H1 (cell line): Measurements from ENCODE around the gene CAP2. TPM values are rescaled to one million over a fixed set of nuclear protein-coding genes. Genes with fewer than 3 reads are reported as not detected.

ENCODE experiments used
- CTCF ChIA-PET: fragments of 300-600 bp; sonication (Branson Sonifier 250); formaldehyde crosslinking; loops from one replicate; lab custom pipeline; 2021; ENCODE audit not compliant: partially characterized antibody; lab: Charles Lee
- POLR2A ChIA-PET: fragments of 300-600 bp; sonication (Branson Sonifier 250); formaldehyde crosslinking; loops from one replicate; lab custom pipeline; 2021; ENCODE audit warnings: inconsistent platforms; ENCODE audit not compliant: partially characterized antibody; lab: Charles Lee
- DNase-seq, 2 experiments: peaks; one replicate each; pipeline versions ENCODE4 v3.0.0 to v3.0.0-alpha.2; 2010 to 2022; ENCODE audit warnings: low spot score in 2 of 2, low read depth in 1 of 2, mixed read lengths in 1 of 2
- FAIRE-seq: peaks from 2 replicates; lab custom pipeline; 2011; peaks lifted over from hg19 to GRCh38; lab: Jason Lieb, UNC
- H2AFZ ChIP-seq: 2 replicates; pipeline ENCODE4 v1.8.1; 2012; ENCODE audit warnings: low read length, inconsistent platforms
- H2AK5ac ChIP-seq: 2 replicates; pipeline ENCODE4 v1.6.1; 2013; ENCODE audit warnings: low read depth, low read length
- H2BK120ac ChIP-seq: replicated peaks from 2 replicates; pipeline ENCODE3; 2013; ENCODE audit warnings: low read depth, low read length, inconsistent platforms
- H2BK12ac ChIP-seq: 2 replicates; pipeline ENCODE4 v1.6.1; 2013; ENCODE audit warnings: low read depth, low read length
- H2BK15ac ChIP-seq: 2 replicates; pipeline ENCODE4 v1.6.1; 2013; ENCODE audit warnings: low read length
- H2BK20ac ChIP-seq: 2 replicates; pipeline ENCODE4 v1.6.1; 2013; ENCODE audit warnings: low read length
- H2BK5ac ChIP-seq: 2 replicates; pipeline ENCODE4 v1.6.1; 2013; ENCODE audit warnings: low read depth, low read length
- H3K14ac ChIP-seq: 2 replicates; pipeline ENCODE4 v1.6.1; 2013; ENCODE audit warnings: inconsistent platforms; ENCODE audit not compliant: insufficient read length
- H3K18ac ChIP-seq: 2 replicates; pipeline ENCODE4 v1.6.1; 2013; ENCODE audit warnings: low read length; ENCODE audit errors: extremely low read depth
- H3K23ac ChIP-seq: 2 replicates; pipeline ENCODE4 v1.6.1; 2013; ENCODE audit warnings: inconsistent platforms; ENCODE audit not compliant: insufficient read length
- H3K23me2 ChIP-seq: 2 replicates; pipeline ENCODE4 v1.6.1; 2013; ENCODE audit warnings: low read depth, low read length
- H3K27ac ChIP-seq: 2 replicates; pipeline ENCODE4 v1.6.1; 2011; ENCODE audit warnings: low read depth, low read length, inconsistent platforms
- H3K27me3 ChIP-seq, 4 experiments: replicated peaks in 1 of 4; 1 replicate in 1 of 4; 2 replicates in 3 of 4; pipeline versions ENCODE4 v1.6.1 to v1.8.1; 2011 to 2013; ENCODE audit warnings: low read length in 3 of 4, mild to moderate bottlenecking in 3 of 4, inconsistent platforms in 2 of 4, mixed read lengths in 2 of 4, moderate library complexity in 1 of 4; ENCODE audit not compliant: control insufficient read depth in 3 of 4, insufficient read depth in 3 of 4; ENCODE audit errors: extremely low read depth in 1 of 4
- H3K36me3 ChIP-seq, 4 experiments: 2 replicates each; pipeline versions ENCODE4 v1.6.1 to v1.8.1; 2011 to 2013; ENCODE audit warnings: mild to moderate bottlenecking in 4 of 4, low read length in 3 of 4, moderate library complexity in 2 of 4, control low read depth in 1 of 4, inconsistent platforms in 1 of 4; ENCODE audit not compliant: insufficient read depth in 4 of 4, control insufficient read depth in 2 of 4
- H3K4ac ChIP-seq: replicated peaks from 2 replicates; pipeline ENCODE3; 2013; ENCODE audit warnings: low read length, low read depth, mixed read lengths, inconsistent platforms; ENCODE audit not compliant: insufficient read length
- H3K4me1 ChIP-seq, 4 experiments: replicated peaks in 1 of 4; 1 replicate in 1 of 4; 2 replicates in 3 of 4; pipeline versions ENCODE4 v1.6.1 to v1.8.1; 2011 to 2013; ENCODE audit warnings: low read length in 3 of 4, inconsistent platforms in 2 of 4, mixed read lengths in 1 of 4; ENCODE audit not compliant: insufficient read depth in 4 of 4, control insufficient read depth in 3 of 4
- H3K4me2 ChIP-seq, 2 experiments: 2 replicates each; pipeline versions ENCODE4 v1.6.1 to v1.8.1; 2011 to 2013; ENCODE audit warnings: low read depth in 2 of 2, low read length in 2 of 2, control low read depth in 1 of 2, inconsistent platforms in 1 of 2, mild to moderate bottlenecking in 1 of 2; ENCODE audit not compliant: insufficient read depth in 1 of 2
- H3K4me3 ChIP-seq, 4 experiments: fragments of 200-600, 300-600 bp in 1 of 4; sonication (generic), shearing (Covaris generic), sonication (Bioruptor Twin) in 1 of 4; 2 replicates each; pipeline versions ENCODE4 v1.5.1 to v1.8.1; 2011 to 2016; ENCODE audit warnings: low read length in 4 of 4, low read depth in 3 of 4, control low read depth in 2 of 4, inconsistent platforms in 2 of 4, mild to moderate bottlenecking in 2 of 4, mixed read lengths in 1 of 4, moderate library complexity in 1 of 4; ENCODE audit not compliant: insufficient read depth in 2 of 4; ENCODE audit errors: extremely low read depth in 1 of 4
- H3K56ac ChIP-seq: replicated peaks from 2 replicates; pipeline ENCODE3; 2013; ENCODE audit warnings: low read depth, mild to moderate bottlenecking, mixed read lengths, low read length, inconsistent platforms; ENCODE audit not compliant: insufficient read length
- H3K79me1 ChIP-seq: 2 replicates; pipeline ENCODE4 v1.6.1; 2013; ENCODE audit warnings: low read depth, low read length, control low read depth
- H3K79me2 ChIP-seq, 2 experiments: 2 replicates each; pipeline versions ENCODE4 v1.6.1 to v1.8.1; 2012 to 2013; ENCODE audit warnings: low read length in 2 of 2, mild to moderate bottlenecking in 2 of 2, inconsistent platforms in 1 of 2; ENCODE audit not compliant: insufficient read depth in 2 of 2, control insufficient read depth in 1 of 2
- H3K9ac ChIP-seq, 4 experiments: replicated peaks in 1 of 4; 1 replicate in 1 of 4; 2 replicates in 3 of 4; pipeline versions ENCODE4 v1.6.1 to v1.8.1; 2011 to 2013; ENCODE audit warnings: low read depth in 3 of 4, low read length in 3 of 4, control low read depth in 2 of 4, mild to moderate bottlenecking in 2 of 4, moderate library complexity in 2 of 4, inconsistent platforms in 1 of 4; ENCODE audit errors: extremely low read depth in 1 of 4
- H3K9me3 ChIP-seq, 2 experiments: 2 replicates each; pipeline versions ENCODE4 v1.6.1 to v1.8.1; 2012 to 2013; ENCODE audit warnings: mild to moderate bottlenecking in 2 of 2, moderate library complexity in 2 of 2, control low read depth in 1 of 2, inconsistent platforms in 1 of 2, low read depth in 1 of 2, low read length in 1 of 2, mixed read lengths in 1 of 2; ENCODE audit not compliant: insufficient read depth in 2 of 2
- H4K20me1 ChIP-seq, 2 experiments: replicated peaks in 1 of 2; 2 replicates each; pipeline versions ENCODE3 to v1.8.1; 2011 to 2013; ENCODE audit warnings: inconsistent platforms in 2 of 2, low read length in 2 of 2, mild to moderate bottlenecking in 1 of 2; ENCODE audit not compliant: insufficient read depth in 2 of 2, control insufficient read depth in 1 of 2
- H4K5ac ChIP-seq: 2 replicates; pipeline ENCODE4 v1.6.1; 2013; ENCODE audit warnings: low read length, low read depth, mixed read lengths, inconsistent platforms; ENCODE audit not compliant: insufficient read length
- H4K8ac ChIP-seq: 2 replicates; pipeline ENCODE4 v1.8.0; 2013; ENCODE audit warnings: mild to moderate bottlenecking, moderate library complexity, low read length, inconsistent platforms; ENCODE audit not compliant: insufficient read depth; ENCODE audit errors: extremely low read depth
- H4K91ac ChIP-seq: replicated peaks from 2 replicates; pipeline ENCODE3; 2013; ENCODE audit warnings: low read length, mixed read lengths, inconsistent platforms; ENCODE audit not compliant: insufficient read length
- ASH2L ChIP-seq: fragments of 200-600, 300-600 bp; sonication (generic); IDR thresholded peaks from one replicate; pipeline ENCODE4 v1.7.1; 2017; ENCODE audit warnings: low read length
- BRCA1 ChIP-seq: IDR thresholded peaks from 2 replicates; pipeline ENCODE4 v1.6.1; 2012; ENCODE audit warnings: low read depth, low read length, improper control_type of control experiment
- CBX8 ChIP-seq: fragments of 300-800, 300-1000 bp; sonication (generic); IDR thresholded peaks from 2 replicates; pipeline ENCODE4 v1.7.1; 2016; ENCODE audit warnings: low read depth, low read length, borderline replicate concordance
- CREB1 ChIP-seq: IDR thresholded peaks from 2 replicates; pipeline ENCODE4 v1.6.1; 2012; ENCODE audit warnings: inconsistent platforms
- EZH2 ChIP-seq: fragments of 200-600 bp; sonication (generic); IDR thresholded peaks from 2 replicates; pipeline ENCODE4 v1.7.1; 2012; ENCODE audit warnings: low read depth, mild to moderate bottlenecking, moderate library complexity, low read length, inconsistent platforms; ENCODE audit not compliant: severe bottlenecking
- GTF2F1 ChIP-seq: IDR thresholded peaks from 2 replicates; pipeline ENCODE4 v1.6.1; 2012; ENCODE audit warnings: low read depth, low read length, improper control_type of control experiment, borderline replicate concordance
- JUN ChIP-seq: IDR thresholded peaks from 2 replicates; pipeline ENCODE4 v1.6.1; 2011; ENCODE audit warnings: low read depth, mild to moderate bottlenecking, improper control_type of control experiment, low read length
- NRF1 ChIP-seq: IDR thresholded peaks from 2 replicates; pipeline ENCODE4 v1.6.1; 2011; ENCODE audit warnings: mild to moderate bottlenecking, low read depth, low read length, improper control_type of control experiment
- RBBP5 ChIP-seq: IDR thresholded peaks from 2 replicates; pipeline ENCODE4 v1.7.1; 2012; ENCODE audit warnings: low read depth, mild to moderate bottlenecking, inconsistent platforms, low read length, moderate library complexity, borderline replicate concordance
- RNF2 ChIP-seq: fragments of 200-900, 300-1000 bp; sonication (generic); IDR thresholded peaks from 2 replicates; pipeline ENCODE4 v1.7.1; 2016; ENCODE audit warnings: borderline replicate concordance, low read depth, mild to moderate bottlenecking, antibody characterized with exemption, low read length; ENCODE audit not compliant: poor library complexity, severe bottlenecking; ENCODE audit errors: missing control alignments
- SP2 ChIP-seq: IDR thresholded peaks from 2 replicates; pipeline ENCODE4 v1.6.1; 2012; ENCODE audit warnings: mild to moderate bottlenecking, low read length, inconsistent platforms
- SP4 ChIP-seq: IDR thresholded peaks from 2 replicates; pipeline ENCODE4 v1.6.1; 2012; ENCODE audit warnings: low read length, inconsistent platforms
- TAF7 ChIP-seq: optimal IDR thresholded peaks from 2 replicates; pipeline ENCODE3; 2011; ENCODE audit warnings: low read depth, mild to moderate bottlenecking, inconsistent platforms, low read length, moderate library complexity, borderline replicate concordance
- TBP ChIP-seq: IDR thresholded peaks from 2 replicates; pipeline ENCODE4 v1.6.1; 2011; ENCODE audit warnings: low read depth, low read length, improper control_type of control experiment
- WGBS, 2 experiments: shearing (Covaris generic) in 1 of 2; methylation state at CpG; one replicate each; pipeline versions ENCODE4 v1.1.6 to v1.1.7; 2013 to 2015; ENCODE audit warnings: low lambda C conversion rate in 2 of 2, mixed read lengths in 2 of 2, inconsistent platforms in 1 of 2, low coverage in 1 of 2, missing lambda C conversion rate in 1 of 2; ENCODE audit not compliant: insufficient replicate concordance in 2 of 2, insufficient coverage in 1 of 2, insufficient read length in 1 of 2; ENCODE audit errors: extremely low coverage in 1 of 2, missing lambda C conversion rate in 1 of 2; 5-methylcytosine and 5-hydroxymethylcytosine counted together
- polyA plus RNA-seq, 7 experiments: library from polyadenylated mRNA; depleted of rRNA in 3 of 7; stranded (reverse) in 5 of 7; unstranded in 2 of 7; fragments of >200 nt in 5 of 7; fragments of 200-250 nt in 2 of 7; gene quantifications; 1 replicate in 5 of 7; 2 replicates in 1 of 7; 4 replicates in 1 of 7; pipeline versions ENCODE4 v1.2.1 to v1.2.3, GENCODE V29; 2011 to 2013; ENCODE audit warnings: missing spikeins in 2 of 7, mixed read lengths in 2 of 7
- total RNA-seq: library from RNA; stranded (reverse); fragmentation: NEBNext Ultra II Directional; extraction: Animal tissue kit (Norgen Biotek cat#: 25700); gene quantifications from 2 replicates; pipeline ENCODE4 v1.2.1, GENCODE V29; 2021
- TF ChIP-seq, protein P1 (sequence below): IDR thresholded peaks from 2 replicates; pipeline ENCODE4 v1.6.1; 2012; ENCODE audit warnings: inconsistent platforms

Gene CAP2
- total and polyA plus RNA-seq, 2 of the 8 experiments (the other 6 are each of a cell fraction or from before 2014, with no cell fraction given) = 7.2 to 10.0 TPM

DNA sequence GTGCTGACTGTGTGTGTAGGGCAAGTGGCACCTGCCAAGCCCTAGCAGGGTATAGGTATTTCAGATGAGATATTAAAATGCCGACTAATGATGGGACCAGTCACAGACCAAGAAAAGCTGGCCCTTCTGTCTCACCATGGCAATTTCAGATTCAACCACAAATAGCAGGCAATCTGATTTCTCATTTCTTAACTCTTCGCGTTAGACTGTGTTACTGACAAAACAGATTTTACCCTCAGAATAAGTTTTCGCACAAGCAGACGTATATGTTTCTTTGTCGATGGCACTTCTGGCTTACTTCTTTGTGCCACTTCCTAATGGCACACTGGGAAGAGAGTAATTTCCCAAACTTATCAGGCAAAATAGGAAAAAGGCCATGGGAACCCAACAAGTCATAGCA lies 58.7 kb downstream of the CAP2 start:
- Histone ChIP-seq H3K9me3 (no peaks in the 10 kb centered on the region), H3K79me2 (no peaks in the 10 kb centered on the region), H3K23ac (no peak overlapping the region), H4K20me1 (no peaks in the 10 kb centered on the region), H2BK5ac (no peak overlapping the region), H3K4me2 (no peak overlapping the region), H3K56ac (no peak overlapping the region), H3K9ac (no peak overlapping the region), H2BK120ac (no peak overlapping the region), H3K18ac (no peak overlapping the region), H2AFZ (no peak overlapping the region), H3K4ac (no peak overlapping the region), H2BK15ac (no peak overlapping the region), H4K91ac (no peak overlapping the region), H3K27me3 (no peaks in the 10 kb centered on the region), H3K14ac (no peak overlapping the region), H3K36me3 (no peaks in the 10 kb centered on the region), H3K4me1 (peaks cover 0 to 5% (median 1%) of the 10 kb centered on the region in 4 experiments; a peak in 1 of 7 replicates), H4K5ac (no peak overlapping the region), H2BK20ac (no peak overlapping the region), H3K79me1 (no peaks in the 10 kb centered on the region), H2BK12ac (no peak overlapping the region), H4K8ac (no peak overlapping the region), H3K4me3 (no peak overlapping the region), H2AK5ac (no peak overlapping the region), H3K23me2 (no peaks in the 10 kb centered on the region), H3K27ac (no peak overlapping the region)
- DNase-seq (no peak), FAIRE-seq (no peak)
- CTCF ChIA-PET = no interaction called here
- POLR2A ChIA-PET = no interaction called here
- WGBS, 2 experiments = 89% methylated on average over 6 of the region's 6 CpGs; no CpG with 5 or more reads in 1 of the 2 experiments
- TF ChIP-seq EZH2 = no peak
- TF ChIP-seq BRCA1 = no peak
- no peak for TF ChIP-seq CREB1
- no peak for TF ChIP-seq NRF1
- no peak for TF ChIP-seq RNF2
- TF ChIP-seq TAF7 = no peak
- no peak for TF ChIP-seq SP2
- TF ChIP-seq CBX8 = no peak
- TF ChIP-seq TBP = no peak
- no peak for TF ChIP-seq RBBP5
- no peak for TF ChIP-seq ASH2L
- no peak for TF ChIP-seq SP4
- no peak for TF ChIP-seq GTF2F1
- TF ChIP-seq, protein P1, sequence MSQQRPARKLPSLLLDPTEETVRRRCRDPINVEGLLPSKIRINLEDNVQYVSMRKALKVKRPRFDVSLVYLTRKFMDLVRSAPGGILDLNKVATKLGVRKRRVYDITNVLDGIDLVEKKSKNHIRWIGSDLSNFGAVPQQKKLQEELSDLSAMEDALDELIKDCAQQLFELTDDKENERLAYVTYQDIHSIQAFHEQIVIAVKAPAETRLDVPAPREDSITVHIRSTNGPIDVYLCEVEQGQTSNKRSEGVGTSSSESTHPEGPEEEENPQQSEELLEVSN = no peak
- TF ChIP-seq JUN = no peak
